ENCODE data around the gene ALDH1L1.

GRCh38 chr3:126125341-126125740 lies 55.0 kb downstream of the ALDH1L1 start:
- TF ChIP-seq POLR2A (IDR thresholded peaks at IDR 0.05; ENCODE audit: low read length) (no peak), GATA1 (IDR thresholded peaks at IDR 0.05; ENCODE audit: low read depth, low read length) (no peak)

Measured in erythroblast (primary cell).